ENCODE results near the gene RHOJ. TPM values are rescaled to one million over a fixed set of nuclear protein-coding genes. Genes with fewer than 3 reads are reported as not detected.

RHOJ gene
- polyA plus RNA-seq, 3 donors: 20.5 to 23.5 (median 23.0) TPM

Other genes with a start within 250 kb of the RHOJ start
- gene KCNH5, start 159.0 kb upstream of the RHOJ start, polyA plus RNA-seq (ENCODE audit: insufficient read length in 3 of 3): under 1 TPM; 0.07 to 0.18 (median 0.15) TPM
- not detected for gene GPHB5, start 114.5 kb downstream of the RHOJ start, polyA plus RNA-seq (ENCODE audit: insufficient read length in 3 of 3)